Measurements from ENCODE around the gene HS3ST3B1.

HS3ST3B1 gene

DNA sequence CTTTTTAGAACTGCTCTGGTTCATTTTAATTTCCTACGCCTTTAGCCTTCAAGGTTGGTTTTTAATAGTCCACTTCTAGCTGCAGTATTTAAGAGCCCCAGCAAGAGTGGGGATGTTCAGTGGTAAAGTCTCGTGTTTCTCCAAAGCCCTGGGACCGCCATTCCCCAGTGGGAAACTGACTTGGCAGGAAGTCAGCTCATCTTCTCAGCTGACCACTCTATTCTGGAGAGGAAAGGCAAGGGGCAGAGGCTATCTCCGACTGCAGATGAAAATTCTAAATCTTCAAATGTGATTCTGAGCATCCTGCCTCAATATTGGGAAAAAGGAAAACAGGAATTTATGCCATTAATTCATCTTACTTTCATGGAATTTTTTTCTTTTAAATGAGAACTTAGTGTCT lies 35.5 kb downstream of the HS3ST3B1 start:
- TF ChIP-seq, protein P1, sequence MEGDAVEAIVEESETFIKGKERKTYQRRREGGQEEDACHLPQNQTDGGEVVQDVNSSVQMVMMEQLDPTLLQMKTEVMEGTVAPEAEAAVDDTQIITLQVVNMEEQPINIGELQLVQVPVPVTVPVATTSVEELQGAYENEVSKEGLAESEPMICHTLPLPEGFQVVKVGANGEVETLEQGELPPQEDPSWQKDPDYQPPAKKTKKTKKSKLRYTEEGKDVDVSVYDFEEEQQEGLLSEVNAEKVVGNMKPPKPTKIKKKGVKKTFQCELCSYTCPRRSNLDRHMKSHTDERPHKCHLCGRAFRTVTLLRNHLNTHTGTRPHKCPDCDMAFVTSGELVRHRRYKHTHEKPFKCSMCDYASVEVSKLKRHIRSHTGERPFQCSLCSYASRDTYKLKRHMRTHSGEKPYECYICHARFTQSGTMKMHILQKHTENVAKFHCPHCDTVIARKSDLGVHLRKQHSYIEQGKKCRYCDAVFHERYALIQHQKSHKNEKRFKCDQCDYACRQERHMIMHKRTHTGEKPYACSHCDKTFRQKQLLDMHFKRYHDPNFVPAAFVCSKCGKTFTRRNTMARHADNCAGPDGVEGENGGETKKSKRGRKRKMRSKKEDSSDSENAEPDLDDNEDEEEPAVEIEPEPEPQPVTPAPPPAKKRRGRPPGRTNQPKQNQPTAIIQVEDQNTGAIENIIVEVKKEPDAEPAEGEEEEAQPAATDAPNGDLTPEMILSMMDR (conservative IDR thresholded peaks at IDR 0.05; ENCODE audit: low read length): no peak
- no peak overlapping the region for H3K4me3 ChIP-seq (ENCODE audit: low read length)
- DNase-seq (ENCODE audit: low read depth): no peak

DNA sequence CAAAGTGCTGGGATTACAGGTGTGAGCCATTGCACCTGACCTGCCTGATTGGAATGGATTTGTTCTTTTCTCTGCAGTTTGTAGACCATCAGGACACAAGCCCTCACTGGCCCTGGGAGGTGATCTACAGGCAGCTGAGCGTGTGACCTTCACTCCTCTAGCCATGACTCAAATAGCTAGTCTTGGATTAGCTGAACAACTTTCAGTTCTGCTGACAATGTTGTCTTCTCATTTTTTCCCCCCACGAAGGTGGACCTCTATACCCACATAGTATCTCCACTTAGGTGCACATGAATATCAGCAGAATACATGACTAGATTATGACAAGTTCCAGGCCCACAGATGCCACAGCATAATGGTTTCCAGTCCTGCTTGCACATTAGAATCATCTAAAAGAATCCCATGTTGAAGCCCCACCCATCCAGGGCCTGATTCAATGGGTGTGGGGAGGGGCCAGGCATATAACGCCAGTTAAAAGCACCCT lies 36.8 kb downstream of the HS3ST3B1 start:
- H3K4me3 ChIP-seq (ENCODE audit: low read length): no peak overlapping the region
- TF ChIP-seq, protein P1 (conservative IDR thresholded peaks at IDR 0.05; ENCODE audit: low read length): no peak
- DNase-seq (ENCODE audit: low read depth): no peak

GRCh38 chr17:14340857-14341754 lies 40.2 kb downstream of the HS3ST3B1 start:
- TF ChIP-seq, protein P1 (conservative IDR thresholded peaks at IDR 0.05; ENCODE audit: low read length): no peak
- no peak overlapping the region for H3K4me3 ChIP-seq (ENCODE audit: low read length)
- no peak for DNase-seq (ENCODE audit: low read depth)

- no peak overlapping the region for H3K4me3 ChIP-seq (ENCODE audit: low read length)
- no peak for DNase-seq (ENCODE audit: low read depth)
- TF ChIP-seq, protein P1 (conservative IDR thresholded peaks at IDR 0.05; ENCODE audit: low read length): no peak
Observed at GRCh38 chr17:14341866-14342265, 41.0 kb downstream of the HS3ST3B1 start.

DNA sequence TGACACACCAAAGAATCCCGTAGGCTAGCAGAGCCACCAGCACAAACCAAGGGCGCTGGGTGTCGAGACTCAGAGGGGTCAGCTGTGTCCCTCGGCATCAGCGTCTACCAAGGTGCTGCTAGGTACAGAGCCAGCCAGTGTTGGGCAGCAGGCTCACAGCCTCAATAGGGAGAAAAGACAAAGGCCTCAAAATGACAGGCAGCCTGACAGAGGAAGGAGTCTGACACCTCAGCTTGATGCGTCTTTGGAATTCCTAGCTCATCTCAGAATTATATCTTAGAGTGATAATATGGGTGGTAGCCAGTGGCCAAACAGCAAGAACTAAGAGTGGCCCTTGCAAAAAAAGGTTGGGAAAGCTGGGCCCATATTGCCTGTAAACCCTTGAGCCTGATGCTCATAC lies 45.9 kb downstream of the HS3ST3B1 start:
- TF ChIP-seq, protein P1 (conservative IDR thresholded peaks at IDR 0.05; ENCODE audit: low read length): no peak
- no peak for DNase-seq (ENCODE audit: low read depth)
- no peak overlapping the region for H3K4me3 ChIP-seq (ENCODE audit: low read length)

- TF ChIP-seq, protein P1 (conservative IDR thresholded peaks at IDR 0.05; ENCODE audit: low read length): no peak
- DNase-seq (ENCODE audit: low read depth): no peak
- no peak overlapping the region for H3K4me3 ChIP-seq (ENCODE audit: low read length)
Observed at GRCh38 chr17:14351493-14351892, 50.6 kb downstream of the HS3ST3B1 start.

GRCh38 chr17:14352136-14352535 lies 51.3 kb downstream of the HS3ST3B1 start:
- H3K4me3 ChIP-seq (ENCODE audit: low read length): no peak overlapping the region
- DNase-seq (ENCODE audit: low read depth): no peak
- TF ChIP-seq, protein P1 (conservative IDR thresholded peaks at IDR 0.05; ENCODE audit: low read length): no peak
